SK-N-MC (cell line): Measurements from ENCODE around the gene SAMHD1.
"Not testable (repeated sequence)": the region's sequence is repeated elsewhere in the genome, so short reads cannot be mapped to it uniquely, and the experiment has no call there.

ENCODE experiments used
- DNase-seq: peaks from one replicate; pipeline ENCODE4 v3.0.0-alpha.2; 2011; ENCODE audit warnings: low read depth, low spot score
- H3K27ac ChIP-seq: fragments of 200-600 bp; sonication (generic); 2 replicates; pipeline ENCODE4 v1.5.1; 2016; ENCODE audit warnings: mixed run types
- H3K36me3 ChIP-seq: fragments of 200-600 bp; sonication (generic); 2 replicates; pipeline ENCODE4 v1.6.1; 2017; ENCODE audit warnings: antibody characterized with exemption, low read length, mixed read lengths; ENCODE audit not compliant: insufficient read depth
- H3K4me3 ChIP-seq: fragments of 200-600 bp; sonication (generic); 2 replicates; pipeline ENCODE4 v1.5.1; 2016
- H3K9ac ChIP-seq: fragments of 200-600 bp; sonication (generic); 2 replicates; pipeline ENCODE4 v1.8.0; 2017; ENCODE audit warnings: mixed run types, mixed read lengths; ENCODE audit not compliant: insufficient read length
- H3K9me3 ChIP-seq: fragments of 200-600 bp; sonication (generic); 2 replicates; pipeline ENCODE4 v1.6.1; 2017; ENCODE audit warnings: low read depth, mild to moderate bottlenecking, antibody characterized with exemption, low read length, moderate library complexity, mixed read lengths
- EZH2 ChIP-seq: fragments of 200-600 bp; sonication (generic); IDR thresholded peaks from one replicate; pipeline ENCODE4 v1.6.1; 2017; ENCODE audit warnings: antibody characterized with exemption
- FOXP2 ChIP-seq: optimal IDR thresholded peaks from 2 replicates; pipeline ENCODE3; 2011; ENCODE audit warnings: mild to moderate bottlenecking, moderate library complexity; ENCODE audit not compliant: insufficient read depth; ENCODE audit errors: extremely low read length, control extremely low read depth
- POLR2AphosphoS5 ChIP-seq: IDR thresholded peaks from 2 replicates; pipeline ENCODE4 v1.6.1; 2012; ENCODE audit warnings: mild to moderate bottlenecking, low read depth, low read length, borderline replicate concordance

Gene SAMHD1

GRCh38 chr20:36959242-36959641, 7.7 kb upstream of the SAMHD1 start:
- no peak overlapping the region for H3K9ac ChIP-seq
- no peaks in the 10 kb centered on the region for H3K36me3 ChIP-seq
- no peak overlapping the region for H3K27ac ChIP-seq
- DNase-seq, result no peak
- TF ChIP-seq EZH2 (no peak), POLR2AphosphoS5 (no peak), FOXP2 (no peak)
- no peak overlapping the region for H3K4me3 ChIP-seq
- H3K9me3 ChIP-seq, result 0 out of 2 replicates have a peak, but pooled peaks cover 3% of the 10 kb centered on the region

GRCh38 chr20:36957875-36958667, 6.6 kb upstream of the SAMHD1 start:
- Histone ChIP-seq H3K9ac (no peak overlapping the region), H3K27ac (no peak overlapping the region), H3K4me3 (no peak overlapping the region), H3K9me3 (0 out of 2 replicates have a peak, but pooled peaks cover 3% of the 10 kb centered on the region), H3K36me3 (no peaks in the 10 kb centered on the region)
- TF ChIP-seq FOXP2 (no peak), POLR2AphosphoS5 (no peak), EZH2 (no peak)
- DNase-seq, result no peak

- Histone ChIP-seq H3K4me3 (no peak overlapping the region), H3K9ac (no peak overlapping the region), H3K36me3 (no peaks in the 10 kb centered on the region), H3K27ac (no peak overlapping the region), H3K9me3 (no peaks in the 10 kb centered on the region)
- no peak for DNase-seq
- TF ChIP-seq FOXP2, result no peak
- TF ChIP-seq EZH2, result no peak
- TF ChIP-seq POLR2AphosphoS5, result no peak
These were observed 5.2 kb upstream of the SAMHD1 start for GRCh38 chr20:36956674-36957073.

GRCh38 chr20:36956016-36956415, 4.5 kb upstream of the SAMHD1 start:
- TF ChIP-seq EZH2 (no peak), FOXP2 (no peak), POLR2AphosphoS5 (no peak)
- no peak for DNase-seq
- Histone ChIP-seq H3K9me3 (no peaks in the 10 kb centered on the region), H3K9ac (no peak overlapping the region), H3K36me3 (no peaks in the 10 kb centered on the region), H3K27ac (no peak overlapping the region), H3K4me3 (no peak overlapping the region)

GRCh38 chr20:36951979-36952738, 651 bp upstream of the SAMHD1 start:
- Histone ChIP-seq H3K4me3 (peak overlapping the region; percentile 79), H3K9me3 (no peaks in the 10 kb centered on the region), H3K9ac (no peak overlapping the region), H3K27ac (no peak overlapping the region), H3K36me3 (no peaks in the 10 kb centered on the region)
- no peak for TF ChIP-seq FOXP2
- TF ChIP-seq EZH2, result no peak
- no peak for TF ChIP-seq POLR2AphosphoS5
- DNase-seq, result no peak

GRCh38 chr20:36950414-36951197, 902 bp downstream of the SAMHD1 start:
- no peak overlapping the region for H3K27ac ChIP-seq
- no peaks in the 10 kb centered on the region for H3K36me3 ChIP-seq
- DNase-seq, result no peak
- H3K9me3 ChIP-seq, result no peaks in the 10 kb centered on the region
- peak overlapping the region; percentile 17 for H3K9ac ChIP-seq
- TF ChIP-seq FOXP2 (no peak), POLR2AphosphoS5 (no peak), EZH2 (no peak)
- H3K4me3 ChIP-seq, result peak overlapping the region; percentile 79

- no peak overlapping the region for H3K27ac ChIP-seq
- no peaks in the 10 kb centered on the region for H3K9me3 ChIP-seq
- TF ChIP-seq EZH2 (no peak), POLR2AphosphoS5 (no peak), FOXP2 (no peak)
- H3K4me3 ChIP-seq, result no peak overlapping the region
- no peaks in the 10 kb centered on the region for H3K36me3 ChIP-seq
- no peak overlapping the region for H3K9ac ChIP-seq
- no peak for DNase-seq
These were observed 10.1 kb downstream of the SAMHD1 start for GRCh38 chr20:36941401-36941835.

GRCh38 chr20:36937402-36937770, 14.1 kb downstream of the SAMHD1 start:
- no peaks in the 10 kb centered on the region for H3K9me3 ChIP-seq
- H3K4me3 ChIP-seq, result no peak overlapping the region
- DNase-seq, result no peak
- no peak overlapping the region for H3K27ac ChIP-seq
- H3K36me3 ChIP-seq, result no peaks in the 10 kb centered on the region
- TF ChIP-seq EZH2 (no peak), POLR2AphosphoS5 (no peak), FOXP2 (no peak)
- H3K9ac ChIP-seq, result no peak overlapping the region

GRCh38 chr20:36936761-36937401, 14.6 kb downstream of the SAMHD1 start:
- H3K27ac ChIP-seq, H3K9me3 ChIP-seq, DNase-seq, H3K4me3 ChIP-seq, H3K9ac ChIP-seq, H3K36me3 ChIP-seq: not testable (repeated sequence)
